NB4 (cell line): ENCODE measurements around the gene NSMF.

Experiments used
- POLR2A ChIP-seq: IDR thresholded peaks from 2 replicates; pipeline ENCODE4 v1.6.1; 2011; ENCODE audit warnings: mild to moderate bottlenecking; ENCODE audit not compliant: insufficient read length; ENCODE audit errors: extremely low read depth
- TF ChIP-seq, protein P1 (sequence below): IDR thresholded peaks from one replicate; pipeline ENCODE4 v1.5.1; 2012; ENCODE audit warnings: low read depth, low read length

DNA sequence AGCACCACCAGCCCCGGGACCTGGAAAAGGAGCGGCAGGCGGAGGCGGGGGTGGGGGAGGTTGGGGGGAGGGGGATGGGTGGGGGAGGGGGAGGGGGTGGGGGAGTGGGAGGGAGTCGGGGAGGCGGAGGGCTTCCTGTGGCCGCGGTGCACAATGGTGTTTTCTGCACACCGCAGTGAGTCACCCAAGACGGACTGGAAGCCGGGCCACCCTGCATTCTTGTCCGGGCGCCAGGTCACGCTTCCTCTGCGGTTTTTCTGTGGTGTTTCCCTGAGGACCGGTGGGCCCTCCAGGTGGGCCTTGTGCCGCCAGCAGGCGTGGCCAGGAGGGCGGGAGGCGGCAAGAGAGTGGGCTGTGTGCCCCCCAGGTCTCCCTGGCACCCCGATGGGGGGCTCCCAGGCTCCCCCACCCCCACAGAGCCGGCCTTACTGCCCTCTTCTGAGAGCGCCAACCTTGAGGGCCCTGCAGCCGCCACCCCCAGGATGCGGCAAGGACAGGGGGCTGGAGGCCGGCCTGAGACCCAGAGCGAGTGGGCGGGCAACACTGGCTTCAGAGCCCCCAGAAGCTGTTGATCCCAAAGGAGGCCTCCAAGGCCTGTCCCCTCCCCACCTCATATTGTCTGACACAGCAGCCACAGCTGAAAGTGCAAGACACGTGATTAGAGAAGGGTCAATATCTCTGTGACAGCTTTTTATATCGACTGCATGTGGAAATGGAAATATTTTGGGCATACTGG, 47.3 kb downstream of the NSMF start:
- no peak for TF ChIP-seq POLR2A
- TF ChIP-seq, protein P1, sequence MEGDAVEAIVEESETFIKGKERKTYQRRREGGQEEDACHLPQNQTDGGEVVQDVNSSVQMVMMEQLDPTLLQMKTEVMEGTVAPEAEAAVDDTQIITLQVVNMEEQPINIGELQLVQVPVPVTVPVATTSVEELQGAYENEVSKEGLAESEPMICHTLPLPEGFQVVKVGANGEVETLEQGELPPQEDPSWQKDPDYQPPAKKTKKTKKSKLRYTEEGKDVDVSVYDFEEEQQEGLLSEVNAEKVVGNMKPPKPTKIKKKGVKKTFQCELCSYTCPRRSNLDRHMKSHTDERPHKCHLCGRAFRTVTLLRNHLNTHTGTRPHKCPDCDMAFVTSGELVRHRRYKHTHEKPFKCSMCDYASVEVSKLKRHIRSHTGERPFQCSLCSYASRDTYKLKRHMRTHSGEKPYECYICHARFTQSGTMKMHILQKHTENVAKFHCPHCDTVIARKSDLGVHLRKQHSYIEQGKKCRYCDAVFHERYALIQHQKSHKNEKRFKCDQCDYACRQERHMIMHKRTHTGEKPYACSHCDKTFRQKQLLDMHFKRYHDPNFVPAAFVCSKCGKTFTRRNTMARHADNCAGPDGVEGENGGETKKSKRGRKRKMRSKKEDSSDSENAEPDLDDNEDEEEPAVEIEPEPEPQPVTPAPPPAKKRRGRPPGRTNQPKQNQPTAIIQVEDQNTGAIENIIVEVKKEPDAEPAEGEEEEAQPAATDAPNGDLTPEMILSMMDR = no peak
